HG03521 (cell line): Measurements from ENCODE around the gene CEMIP2.

Experiments
- ATAC-seq: cut with Tn5 transposase; IDR thresholded peaks from one replicate; pipeline ENCODE4 v1.9.1; 2021; ENCODE audit warnings: mild to moderate bottlenecking, moderate library complexity; ENCODE audit not compliant: unreplicated experiment

The CEMIP2 gene

DNA sequence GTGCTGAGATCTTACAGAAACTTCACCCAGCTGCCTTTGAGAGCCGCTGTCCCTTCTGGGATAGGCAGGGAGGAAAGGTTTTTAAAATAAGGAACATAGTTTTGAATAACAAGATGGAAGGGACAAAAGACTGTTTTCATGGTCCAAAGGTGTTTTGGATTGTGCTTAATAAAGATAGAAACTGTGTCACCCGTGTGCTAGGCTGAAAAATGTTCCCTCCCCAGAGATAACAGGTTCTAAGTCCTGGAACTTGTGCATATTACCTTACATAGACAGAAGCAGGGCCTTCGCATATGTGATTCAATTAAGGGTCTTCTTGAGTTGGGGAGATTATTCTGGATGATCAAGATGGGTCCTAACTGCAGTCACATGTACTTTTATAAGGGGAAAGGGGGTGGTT lies 1.9 kb upstream of the CEMIP2 start:
- no peak for ATAC-seq

DNA sequence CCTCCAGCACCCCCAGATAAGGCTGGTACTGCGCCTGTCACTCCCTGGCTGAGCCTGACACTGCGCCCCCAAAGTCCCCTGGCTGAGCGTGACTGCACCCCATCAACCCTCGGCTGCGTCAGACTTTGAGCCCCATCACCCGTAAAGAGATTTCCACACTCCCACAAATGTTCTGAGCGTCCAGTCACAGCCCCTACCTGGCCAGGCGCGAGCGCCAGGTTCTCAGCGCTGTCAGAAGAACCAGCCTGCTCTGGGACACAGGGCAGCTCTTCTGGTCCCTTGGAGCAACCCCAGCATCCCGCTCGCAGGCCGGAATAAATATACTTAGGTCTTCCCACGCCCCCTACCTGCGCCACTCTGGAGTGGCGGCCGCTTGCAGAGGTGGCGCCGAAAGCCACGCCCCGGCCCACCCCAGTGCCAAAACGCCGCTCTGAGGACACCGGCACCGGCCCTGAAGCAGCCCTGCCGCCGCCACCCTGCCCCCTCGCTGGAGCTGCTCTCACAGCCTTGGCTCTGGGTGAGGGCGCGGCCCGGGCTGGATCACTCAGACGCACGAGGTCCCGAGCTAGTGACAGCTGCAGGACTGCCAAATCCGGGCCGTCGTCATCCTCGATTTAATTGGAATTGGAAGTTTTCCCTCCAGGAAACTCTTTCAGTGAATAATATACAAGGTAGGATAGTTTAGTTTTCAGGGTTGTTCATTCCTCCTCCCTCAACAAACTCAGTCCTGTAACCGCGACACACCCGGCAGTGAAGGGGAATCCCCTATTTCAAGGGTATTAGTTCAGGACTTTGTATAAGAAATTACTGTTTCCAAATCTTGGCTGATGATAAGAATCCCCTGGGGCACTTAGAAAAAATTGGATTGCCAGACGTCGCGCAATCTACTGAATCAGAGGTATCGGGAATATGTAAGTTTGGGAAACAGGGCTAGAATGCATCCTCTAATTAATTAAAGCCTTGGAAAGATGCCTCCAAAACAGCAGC lies 1.2 kb upstream of the CEMIP2 start:
- peak; percentile 36 for ATAC-seq

DNA sequence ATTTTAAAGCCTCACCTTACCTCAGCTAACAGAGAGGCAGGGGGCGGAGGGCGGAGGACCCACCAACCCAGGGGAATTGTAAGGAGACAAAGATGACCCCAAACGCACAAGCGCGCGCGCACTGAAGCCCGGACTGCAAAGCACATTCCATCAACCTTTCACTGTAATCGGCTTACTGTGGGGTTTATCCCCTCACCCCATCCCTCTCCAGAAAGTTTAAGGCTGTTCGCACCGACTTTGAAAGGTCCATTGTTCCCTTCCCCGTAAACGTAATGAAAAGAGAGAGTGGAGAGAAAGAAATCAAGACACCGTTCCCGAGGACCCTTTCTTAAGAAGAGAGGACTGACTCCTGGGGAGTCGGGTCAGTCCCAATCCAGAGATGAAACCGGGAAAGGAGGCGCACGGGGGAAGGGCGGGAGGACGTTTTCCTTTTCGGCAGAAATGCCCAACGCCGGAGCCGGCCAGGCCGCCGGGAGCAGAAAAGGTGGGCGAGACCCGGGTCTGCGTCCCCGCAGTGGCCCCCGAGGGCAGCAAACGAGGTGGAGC lies 464 bp downstream of the CEMIP2 start:
- no peak for ATAC-seq

DNA sequence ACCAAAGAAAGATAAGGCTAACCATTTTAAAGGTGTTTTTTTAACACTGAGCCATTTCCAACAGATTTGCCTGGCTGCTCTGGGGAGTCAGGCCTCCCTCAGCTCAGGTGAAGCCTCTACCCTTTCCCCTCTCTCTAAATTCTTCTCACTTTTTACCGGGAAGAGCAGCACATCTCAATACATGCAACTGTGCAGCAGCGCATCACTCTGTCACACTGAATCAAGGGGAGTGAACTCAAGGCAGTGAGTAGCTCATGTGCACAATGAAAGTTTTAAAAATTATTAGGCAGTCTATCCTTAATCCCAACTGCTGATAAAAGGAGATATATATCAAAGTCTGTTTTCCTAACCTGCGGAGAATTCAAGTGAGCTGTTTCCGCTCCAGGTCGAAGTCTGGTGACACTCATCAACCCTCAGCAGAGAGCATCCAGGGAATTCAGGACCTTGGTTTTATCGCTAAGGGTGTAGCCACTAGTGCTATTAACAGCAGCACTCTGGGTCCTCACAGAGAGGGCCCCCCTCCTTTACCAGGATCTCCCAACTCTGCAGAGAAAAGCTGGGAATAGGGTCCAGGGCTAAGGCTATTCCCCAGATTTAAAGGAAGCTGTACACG lies 1.0 kb downstream of the CEMIP2 start:
- no peak for ATAC-seq

DNA sequence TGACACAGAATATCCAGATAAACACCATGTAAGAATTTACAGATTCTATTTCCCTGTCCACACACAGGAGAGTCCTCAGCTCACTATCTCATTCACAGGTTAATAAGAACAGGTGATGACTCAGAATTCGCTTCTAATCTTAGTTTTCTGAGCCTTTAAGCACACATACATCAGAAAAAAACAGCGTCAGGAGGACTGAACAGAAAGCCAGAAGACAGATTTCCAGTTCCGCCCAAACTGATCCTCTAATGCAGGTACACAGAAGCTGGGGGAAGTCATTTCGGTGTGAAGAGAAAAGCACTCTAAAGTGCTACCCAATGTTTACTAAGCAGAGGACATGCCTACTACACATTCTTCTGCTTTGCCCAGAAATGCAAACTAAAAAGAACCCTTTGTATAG lies 1.6 kb downstream of the CEMIP2 start:
- ATAC-seq, result no peak

DNA sequence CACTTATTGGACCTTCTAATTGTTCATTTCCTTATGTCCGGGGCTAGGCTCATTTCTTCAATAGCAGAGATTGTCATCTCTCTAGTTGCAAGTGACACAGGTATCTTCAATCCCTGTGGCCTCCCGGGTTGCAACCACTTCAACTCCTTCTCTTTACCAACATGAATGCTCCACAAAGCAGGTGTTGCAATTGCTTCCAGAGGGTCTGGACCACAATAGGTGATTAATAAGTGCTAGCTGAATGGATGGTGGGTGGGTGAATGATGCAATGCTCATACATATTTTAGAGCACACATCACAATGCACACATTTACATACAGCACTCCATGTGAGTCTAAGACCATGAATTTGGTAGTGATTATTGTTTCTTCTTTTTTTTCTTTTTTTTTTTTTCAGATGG lies 2.6 kb downstream of the CEMIP2 start:
- no peak for ATAC-seq

DNA sequence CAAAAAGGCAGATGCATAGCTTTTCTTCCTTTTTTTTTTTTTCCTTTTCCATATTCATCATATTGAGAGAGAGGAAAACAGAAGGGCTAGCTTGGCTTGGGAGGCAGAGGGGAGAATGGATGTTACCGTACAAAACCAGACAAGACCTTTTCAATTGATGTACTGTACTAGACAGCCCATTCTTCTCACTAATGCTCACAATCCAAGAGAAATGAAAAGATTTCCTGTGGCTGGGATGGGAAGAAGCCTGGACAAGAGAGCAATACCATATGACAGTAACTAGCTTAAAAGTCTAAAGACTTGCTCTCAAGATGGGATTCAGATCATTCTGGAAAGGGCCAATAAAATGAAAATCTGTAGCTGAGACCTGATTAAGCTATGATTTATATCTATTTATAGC lies 3.4 kb downstream of the CEMIP2 start:
- ATAC-seq, result no peak

DNA sequence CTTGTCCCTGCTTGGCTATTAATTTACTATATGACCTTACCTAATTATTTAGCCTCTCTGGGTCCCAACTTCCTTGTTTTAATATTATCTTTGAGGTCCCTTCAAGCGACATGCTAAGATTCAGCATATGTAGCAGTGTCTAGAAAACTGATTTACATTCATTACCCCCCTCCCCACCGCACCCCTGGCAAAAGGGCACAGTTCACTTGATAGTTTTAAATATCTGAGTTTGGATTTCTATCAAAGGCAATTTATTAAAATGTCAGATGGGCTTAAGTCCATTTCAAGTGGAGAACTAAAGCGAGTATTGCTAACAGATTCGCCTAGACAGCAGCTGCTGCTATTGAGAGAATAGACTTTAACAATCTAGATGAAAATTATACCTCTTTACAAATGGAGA lies 3.9 kb downstream of the CEMIP2 start:
- no peak for ATAC-seq

DNA sequence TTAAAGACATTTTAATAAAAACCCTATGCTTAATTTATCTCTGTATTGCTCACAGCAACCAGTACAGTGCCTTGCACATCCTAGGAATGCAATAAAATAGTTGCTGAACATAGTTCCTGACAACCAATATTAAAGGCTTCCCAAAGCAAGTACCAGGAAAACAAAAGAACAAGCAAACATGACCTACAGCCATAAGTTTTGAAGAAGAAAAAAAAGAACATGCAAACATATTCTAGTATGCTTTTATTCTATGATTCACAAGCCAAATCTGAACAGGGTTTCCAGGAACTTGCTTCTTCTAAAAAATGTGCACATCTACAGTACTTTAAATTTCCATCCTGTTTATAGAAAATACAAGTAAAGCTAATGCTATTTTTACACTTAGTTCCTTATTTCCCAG lies 4.5 kb downstream of the CEMIP2 start:
- no peak for ATAC-seq

DNA sequence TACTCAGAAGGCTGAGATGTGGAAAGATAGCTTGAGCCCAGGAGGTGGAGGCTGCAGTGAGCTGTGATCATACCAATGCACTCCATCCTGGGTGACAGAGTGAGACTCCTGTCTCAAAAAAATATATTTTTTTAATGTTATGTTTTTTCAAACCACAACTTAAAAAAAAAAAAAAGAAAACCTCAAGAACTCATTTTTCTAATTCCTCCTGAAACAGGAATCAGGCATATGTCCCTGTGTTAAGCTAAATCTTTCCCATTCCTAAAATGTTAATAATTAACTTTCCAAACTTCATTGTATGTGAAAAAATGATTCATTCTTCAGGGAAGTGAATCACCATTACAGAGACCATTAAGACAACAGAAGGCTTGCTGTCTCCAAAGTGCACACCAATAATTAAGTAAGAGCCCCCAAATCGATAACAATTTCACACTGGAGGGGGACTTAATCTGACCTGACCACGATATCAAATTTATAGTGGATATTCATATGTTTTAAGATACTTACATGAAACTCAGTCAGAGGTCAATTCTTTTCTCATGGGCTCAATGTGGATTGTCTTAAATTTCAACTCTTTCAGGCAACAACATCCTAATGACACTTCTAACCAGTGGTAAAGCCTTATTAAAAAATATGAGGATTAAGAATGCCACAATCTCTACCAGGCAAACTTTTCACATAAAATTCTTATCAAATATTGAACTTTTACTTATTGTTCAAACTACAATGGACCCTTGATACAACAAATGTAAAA lies 5.2 kb downstream of the CEMIP2 start:
- no peak for ATAC-seq

DNA sequence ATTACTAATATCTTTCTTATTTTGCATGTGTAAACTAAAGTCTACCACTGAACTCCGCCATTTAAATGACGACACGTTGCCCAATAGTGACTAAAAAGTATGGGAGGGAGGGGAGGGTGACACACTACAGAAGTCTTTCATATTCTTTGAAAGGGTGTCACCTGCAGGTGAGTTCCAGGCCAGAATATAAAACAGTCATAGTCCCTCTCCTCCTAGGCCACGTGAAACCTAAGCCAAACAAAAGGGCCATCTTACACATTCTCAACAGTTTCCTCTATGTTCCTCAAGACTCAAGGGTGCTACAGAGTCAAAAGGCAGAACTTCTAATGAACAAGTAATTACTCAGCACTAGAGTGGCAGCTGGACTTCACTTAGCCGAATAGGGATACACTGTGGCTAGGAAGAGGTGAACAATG lies 6.4 kb downstream of the CEMIP2 start:
- no peak for ATAC-seq

DNA sequence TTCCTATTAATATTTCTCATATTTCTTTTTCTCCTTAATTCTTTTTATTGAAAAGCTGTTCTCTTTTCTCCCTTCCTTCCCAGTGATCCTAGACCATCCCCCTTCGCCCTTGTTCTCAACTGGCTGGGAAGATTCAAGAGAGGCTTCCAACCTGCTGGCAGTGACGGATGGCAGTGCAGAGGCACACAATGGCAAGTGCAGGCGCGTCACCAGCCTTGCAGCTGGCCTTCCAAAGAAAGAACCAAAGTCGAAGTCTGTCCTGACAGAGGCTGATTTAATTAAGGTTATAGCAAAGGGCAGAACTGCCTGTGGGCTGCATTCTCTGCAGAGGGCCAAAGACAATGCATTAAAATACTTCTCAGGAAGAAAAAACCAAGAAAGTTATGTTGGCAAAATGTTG lies 7.4 kb downstream of the CEMIP2 start:
- ATAC-seq, result no peak

DNA sequence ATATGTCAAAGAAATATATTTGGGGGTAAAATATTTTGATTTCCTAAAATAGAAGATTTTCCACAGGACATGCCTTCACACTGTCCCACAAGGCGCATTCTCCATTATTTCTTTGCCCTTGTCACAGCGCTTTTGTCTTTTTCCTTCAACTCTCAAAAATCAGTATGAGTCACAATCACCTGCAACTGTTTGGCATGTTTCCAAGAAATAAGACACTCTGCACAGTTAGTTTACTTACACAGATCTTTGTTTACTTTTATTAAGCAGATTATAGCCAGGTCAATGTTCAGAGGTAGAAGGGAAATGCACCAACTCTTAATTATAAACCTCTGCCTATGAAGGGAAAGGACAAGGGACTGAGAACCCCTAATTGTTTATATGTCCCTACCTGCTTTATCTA lies 9.5 kb downstream of the CEMIP2 start:
- ATAC-seq, result no peak

DNA sequence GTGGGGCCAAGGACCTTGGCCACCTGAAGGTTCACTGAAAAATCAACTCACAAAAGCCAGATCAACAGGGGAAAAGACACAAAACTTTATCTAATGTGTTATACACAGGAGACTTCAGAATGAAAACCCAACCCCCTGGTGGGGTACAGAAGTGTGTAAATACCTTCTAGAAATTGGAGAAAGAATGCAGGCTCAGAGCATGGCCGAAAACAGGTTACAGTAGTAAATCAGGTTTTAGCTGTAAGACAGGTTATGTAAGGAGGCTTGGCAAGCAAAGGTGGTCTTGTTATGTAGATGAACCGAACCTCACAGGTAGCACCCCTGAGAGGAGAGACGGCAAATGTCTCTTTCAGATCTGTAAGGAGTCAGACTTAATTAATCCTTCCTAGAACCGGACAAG lies 10.0 kb downstream of the CEMIP2 start:
- no peak for ATAC-seq

DNA sequence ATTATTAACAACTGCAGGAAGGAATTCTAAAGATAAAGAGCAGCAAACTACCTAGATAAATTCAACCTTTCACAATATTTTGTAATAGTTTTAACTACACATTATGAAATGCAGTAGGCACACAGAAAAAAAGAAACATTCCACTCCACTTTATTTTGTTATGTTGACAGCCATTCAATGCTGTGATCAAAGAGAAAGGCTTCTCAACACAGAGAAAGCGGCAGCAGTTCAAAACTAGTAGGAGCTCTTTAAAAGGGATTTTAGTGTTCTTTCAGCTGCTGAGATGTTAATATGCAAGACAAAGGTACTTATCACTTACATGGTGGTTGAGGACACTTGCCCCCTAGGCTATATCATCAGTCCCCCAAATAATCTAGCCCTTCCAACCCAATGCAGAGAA lies 11.6 kb downstream of the CEMIP2 start:
- no peak for ATAC-seq

DNA sequence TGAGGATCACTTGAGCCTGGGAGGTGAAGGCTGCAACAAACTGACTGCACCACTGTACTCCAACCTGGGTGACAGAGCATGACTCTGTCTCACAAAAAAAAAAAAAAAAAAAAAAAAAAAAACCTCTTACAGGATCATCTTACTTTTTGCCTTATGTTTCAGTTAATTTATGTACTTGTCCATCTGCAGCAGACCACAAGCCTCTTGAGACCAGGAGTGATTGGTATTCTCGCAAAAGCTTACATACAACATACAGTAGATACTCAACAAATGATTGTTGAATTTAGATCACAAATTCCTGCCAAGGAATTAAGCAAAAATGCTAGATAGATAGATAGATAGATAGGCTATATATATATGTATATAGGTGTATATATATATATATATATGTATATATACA lies 12.4 kb downstream of the CEMIP2 start:
- no peak for ATAC-seq

DNA sequence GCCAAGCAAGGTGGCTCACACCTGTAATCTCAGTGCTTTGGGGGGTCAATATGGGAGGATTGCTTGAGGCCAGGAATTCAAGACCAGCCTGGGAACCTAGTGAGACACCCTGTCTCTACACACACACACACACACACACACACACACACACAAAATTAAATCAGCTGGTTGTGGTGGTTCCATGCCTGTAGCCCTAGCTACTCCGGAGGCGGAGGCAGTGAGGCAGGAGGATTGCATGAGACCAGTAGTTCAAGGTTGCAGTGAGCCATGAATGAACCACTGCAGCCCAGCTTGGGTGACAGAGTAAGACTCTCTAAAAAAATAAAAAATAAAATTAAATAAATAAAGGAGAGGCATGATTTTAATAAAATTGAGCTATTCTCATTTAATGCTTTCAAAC lies 13.1 kb downstream of the CEMIP2 start:
- ATAC-seq, result no peak

DNA sequence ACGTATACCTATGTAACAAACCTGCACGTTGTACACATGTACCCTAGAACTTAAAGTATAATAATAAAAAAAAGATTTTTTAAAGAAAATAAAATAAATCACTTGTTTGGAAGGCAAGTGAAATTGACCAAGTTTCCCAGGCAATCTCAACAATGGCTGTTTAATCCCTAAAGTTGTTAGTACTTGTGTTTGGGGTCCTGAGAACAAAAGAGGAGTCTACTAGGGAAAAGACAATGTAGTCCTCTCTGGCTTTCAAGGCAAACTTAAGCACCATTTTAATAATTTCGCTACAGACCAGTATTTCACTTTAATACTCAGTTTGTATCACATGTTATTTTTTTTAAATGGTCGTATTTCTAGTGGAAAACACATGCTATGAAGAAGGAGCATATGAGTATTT lies 14.2 kb downstream of the CEMIP2 start:
- no peak for ATAC-seq

DNA sequence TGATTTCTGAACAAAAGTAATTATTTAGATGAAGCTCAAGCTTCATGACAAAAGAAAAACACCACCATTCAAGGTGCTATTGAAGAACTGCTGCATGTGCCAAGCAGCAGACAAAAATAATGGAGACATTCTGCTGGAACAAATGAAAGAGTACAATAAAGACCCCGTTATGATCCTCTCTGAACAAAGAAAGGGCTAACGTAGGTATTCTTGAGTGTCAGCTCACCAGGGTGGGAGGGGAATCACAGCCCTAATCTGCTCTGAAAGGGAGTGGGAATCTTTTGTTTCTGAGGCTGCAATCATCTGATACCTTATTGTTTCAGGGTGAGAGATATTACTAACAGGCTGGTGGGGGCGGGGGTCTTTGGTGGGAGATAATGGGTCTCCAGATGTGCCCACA lies 15.4 kb downstream of the CEMIP2 start:
- no peak for ATAC-seq

DNA sequence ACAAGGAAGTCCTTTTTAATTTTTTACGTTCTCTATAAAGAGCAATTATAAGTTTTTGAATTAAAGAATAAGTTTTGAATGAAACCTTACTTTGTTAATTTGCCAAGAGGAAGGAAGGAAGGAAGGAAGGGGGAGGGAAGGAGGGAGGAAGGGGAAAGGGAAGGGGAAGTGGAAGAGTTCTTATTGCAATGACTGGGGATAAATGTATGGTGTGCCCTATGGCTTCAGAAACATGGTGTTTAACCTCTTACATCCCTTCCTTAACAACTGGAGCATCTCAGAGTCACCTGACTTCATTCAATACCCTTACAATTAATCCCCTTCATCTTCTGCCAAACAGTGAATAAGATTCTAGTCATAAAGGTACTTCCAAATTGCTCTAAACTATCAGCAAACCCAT lies 16.0 kb downstream of the CEMIP2 start:
- no peak for ATAC-seq

DNA sequence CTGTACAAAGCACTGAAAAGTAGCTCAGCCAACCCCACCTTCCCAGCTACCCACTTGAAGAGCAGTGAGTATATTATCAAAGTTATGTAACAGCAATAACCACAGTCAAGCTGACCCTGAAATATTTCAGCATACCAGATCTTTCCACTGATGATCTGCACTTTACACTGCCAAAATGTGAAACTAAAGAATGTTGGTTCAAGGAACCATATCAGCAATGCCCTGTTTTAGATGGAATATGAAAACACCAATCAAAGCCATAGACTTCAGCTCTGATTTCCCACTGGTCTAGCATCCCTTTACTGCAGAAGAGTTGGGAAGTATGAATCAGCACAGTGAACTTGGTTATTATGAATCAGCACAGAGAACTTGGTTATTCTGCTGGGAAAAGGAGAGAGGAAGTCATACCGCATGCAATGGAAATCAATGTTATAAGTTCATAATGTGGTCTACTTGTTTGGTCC lies 20.0 kb downstream of the CEMIP2 start:
- ATAC-seq, result no peak
